H1 (cell line): ENCODE measurements around the gene TAF3.

Experiments used
- ATF3 ChIP-seq: IDR thresholded peaks from 2 replicates; pipeline ENCODE4 v1.6.1; 2011; ENCODE audit warnings: low read depth, mild to moderate bottlenecking, low read length; ENCODE audit not compliant: insufficient read depth
- TF ChIP-seq, protein P1 (sequence below), 3 experiments: IDR thresholded peaks; 1 replicate in 2 of 3; 2 replicates in 1 of 3; pipeline versions ENCODE4 v1.5.1 to v1.6.1; 2011; ENCODE audit warnings: low read length in 3 of 3, mild to moderate bottlenecking in 3 of 3, inconsistent platforms in 2 of 3, low read depth in 1 of 3, moderate library complexity in 1 of 3; ENCODE audit not compliant: insufficient read depth in 1 of 3; ENCODE audit errors: control extremely low read depth in 1 of 3

DNA sequence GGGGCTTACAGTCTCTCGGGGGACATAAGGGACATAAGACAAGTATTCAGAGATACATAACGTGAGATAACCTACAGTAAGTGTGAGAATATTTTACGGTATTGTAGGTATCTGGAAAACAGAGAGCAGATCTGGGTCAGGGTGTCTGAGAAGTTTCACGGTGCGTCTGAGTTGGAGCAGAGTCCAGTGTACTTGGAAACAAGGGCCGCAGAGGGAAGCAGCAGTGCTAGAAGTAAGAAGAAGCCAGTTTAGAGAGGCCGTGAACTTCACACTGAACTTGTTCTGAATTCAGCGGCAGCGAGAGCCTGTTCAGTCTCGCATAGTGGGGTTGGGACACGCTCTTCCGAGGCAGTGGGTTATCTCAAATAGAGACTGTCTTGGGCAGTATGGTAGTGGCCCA, 85.5 kb downstream of the TAF3 start:
- TF ChIP-seq ATF3, result no peak
- TF ChIP-seq, protein P1, sequence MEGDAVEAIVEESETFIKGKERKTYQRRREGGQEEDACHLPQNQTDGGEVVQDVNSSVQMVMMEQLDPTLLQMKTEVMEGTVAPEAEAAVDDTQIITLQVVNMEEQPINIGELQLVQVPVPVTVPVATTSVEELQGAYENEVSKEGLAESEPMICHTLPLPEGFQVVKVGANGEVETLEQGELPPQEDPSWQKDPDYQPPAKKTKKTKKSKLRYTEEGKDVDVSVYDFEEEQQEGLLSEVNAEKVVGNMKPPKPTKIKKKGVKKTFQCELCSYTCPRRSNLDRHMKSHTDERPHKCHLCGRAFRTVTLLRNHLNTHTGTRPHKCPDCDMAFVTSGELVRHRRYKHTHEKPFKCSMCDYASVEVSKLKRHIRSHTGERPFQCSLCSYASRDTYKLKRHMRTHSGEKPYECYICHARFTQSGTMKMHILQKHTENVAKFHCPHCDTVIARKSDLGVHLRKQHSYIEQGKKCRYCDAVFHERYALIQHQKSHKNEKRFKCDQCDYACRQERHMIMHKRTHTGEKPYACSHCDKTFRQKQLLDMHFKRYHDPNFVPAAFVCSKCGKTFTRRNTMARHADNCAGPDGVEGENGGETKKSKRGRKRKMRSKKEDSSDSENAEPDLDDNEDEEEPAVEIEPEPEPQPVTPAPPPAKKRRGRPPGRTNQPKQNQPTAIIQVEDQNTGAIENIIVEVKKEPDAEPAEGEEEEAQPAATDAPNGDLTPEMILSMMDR (IDR thresholded peaks at IDR 0.05; ENCODE audit: control extremely low read depth in 1 of 3, insufficient read depth in 1 of 3, low read depth in 1 of 3, low read length in 3 of 3), result no peak
